Superior temporal gyrus (tissue), 1 donor: Measurements from ENCODE around the gene SLC8A1.

Experiments
- DNase-seq: peaks from one replicate; pipeline ENCODE4 v3.0.0-alpha.2; 2016; ENCODE audit errors: extremely low spot score

Gene SLC8A1

DNA sequence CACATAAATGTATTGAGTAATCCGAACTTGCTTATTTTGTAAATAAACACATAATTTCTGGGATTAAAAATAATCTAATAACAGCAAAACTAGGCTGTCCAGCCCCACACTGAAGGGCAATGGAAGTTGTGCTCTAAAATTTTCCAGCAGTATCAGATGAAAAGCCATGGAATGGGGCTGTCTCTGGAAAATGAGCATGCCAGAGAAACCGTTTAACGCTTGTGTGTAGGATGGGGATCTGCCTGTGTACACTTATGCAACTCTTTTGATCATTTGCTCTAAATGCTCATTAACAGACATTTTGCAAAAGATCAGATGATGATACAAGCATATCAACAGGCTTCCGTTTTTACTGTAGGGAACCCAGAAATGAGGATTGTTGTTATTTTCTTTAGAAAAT, 177.6 kb downstream of the SLC8A1 start:
- DNase-seq, result no peak

DNA sequence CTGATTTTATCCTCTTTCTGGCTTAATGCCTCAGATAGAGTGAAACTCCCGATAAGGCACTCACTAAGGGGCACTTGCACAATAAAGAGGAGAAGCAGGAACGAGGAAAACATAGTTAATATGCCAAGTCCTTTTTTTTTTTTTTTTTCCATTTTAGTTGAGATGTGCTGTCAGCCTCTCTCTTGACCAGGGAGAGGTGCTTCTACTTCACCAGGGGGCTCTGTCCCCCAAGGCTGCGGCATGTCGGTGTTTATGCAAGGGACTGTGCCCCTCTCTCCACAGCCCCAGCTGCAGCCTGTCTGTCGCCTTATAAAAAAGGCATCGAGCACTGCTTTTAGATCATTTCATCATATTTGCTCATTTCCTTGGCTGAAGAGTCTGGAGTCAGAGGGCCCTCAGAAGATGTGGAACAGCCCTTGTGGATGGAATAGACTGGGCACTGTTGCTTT, 178.1 kb downstream of the SLC8A1 start:
- no peak for DNase-seq

DNA sequence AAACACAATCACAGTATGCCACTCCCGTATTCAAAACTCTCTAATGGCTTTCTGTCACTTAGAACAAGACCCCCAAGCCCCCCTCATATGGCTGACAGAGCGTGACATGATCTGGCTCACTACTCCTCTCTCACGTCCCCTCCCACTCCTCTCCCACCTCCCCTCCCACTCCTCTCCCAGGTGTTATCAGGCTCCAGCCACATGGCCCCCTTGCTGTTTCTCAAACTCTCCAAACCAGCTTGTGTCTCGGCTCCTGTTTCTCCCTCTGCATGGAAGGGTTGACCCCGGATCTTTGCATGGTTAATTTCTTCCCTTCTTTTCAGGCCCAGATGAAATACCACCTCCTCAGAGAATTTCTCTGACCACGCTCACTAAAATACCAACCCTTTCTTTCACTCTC, 180.8 kb downstream of the SLC8A1 start:
- no peak for DNase-seq

DNA sequence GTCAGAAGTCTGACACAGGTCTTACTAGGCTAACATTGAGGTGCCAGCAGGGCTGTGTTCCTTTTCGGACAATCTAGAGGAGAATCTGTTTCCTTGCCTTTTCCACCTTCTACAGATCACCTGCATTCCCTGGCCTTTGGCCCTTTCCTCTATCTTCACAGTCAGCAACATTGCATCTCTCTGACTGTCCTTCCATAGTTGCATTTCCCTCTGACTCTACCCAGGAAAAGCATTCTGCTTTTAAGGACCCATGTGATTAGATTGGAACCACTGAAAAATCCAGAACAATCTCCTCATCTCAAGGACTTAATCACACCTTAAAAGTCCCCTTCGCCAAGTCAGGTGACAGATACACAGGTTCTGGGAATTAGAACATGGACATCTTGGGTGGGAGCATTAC, 181.5 kb downstream of the SLC8A1 start:
- DNase-seq, result no peak

DNA sequence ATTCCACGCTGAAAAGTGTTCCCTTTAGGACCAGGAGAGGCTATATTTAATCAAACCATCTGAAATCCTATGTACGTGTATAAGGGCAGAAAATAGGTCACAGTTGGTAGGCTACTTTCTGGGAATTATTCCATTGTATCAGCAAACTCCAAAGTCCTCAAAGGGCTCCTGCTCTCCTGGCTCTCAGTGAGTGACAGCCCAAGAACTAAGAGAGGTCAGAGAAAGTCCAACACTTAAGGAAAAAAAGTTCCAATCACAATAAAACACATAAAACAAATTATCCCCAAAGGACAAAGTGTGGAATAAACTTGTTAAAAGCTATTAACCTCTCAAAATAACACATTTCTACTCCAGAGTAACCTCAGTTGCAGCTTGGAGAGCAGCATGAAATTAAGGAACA, 183.3 kb downstream of the SLC8A1 start:
- no peak for DNase-seq

DNA sequence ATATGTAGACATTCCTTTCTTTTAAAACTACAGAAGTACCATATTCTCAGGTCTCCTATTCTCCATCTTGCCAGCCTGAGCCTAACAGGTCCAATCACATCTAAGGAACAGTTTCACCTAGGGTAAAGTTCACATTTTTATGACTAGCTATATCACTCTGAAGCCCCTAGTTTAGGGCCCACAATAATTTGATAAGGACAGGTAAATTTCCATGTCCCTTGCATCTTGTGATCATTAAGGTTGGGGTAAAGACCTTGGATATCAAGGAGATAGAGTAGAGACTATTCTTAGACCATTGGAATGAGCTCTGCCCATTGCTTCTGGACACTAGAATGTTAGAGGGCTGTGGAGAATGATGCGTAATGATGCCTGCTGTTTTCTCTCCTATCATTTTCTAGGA, 185.7 kb downstream of the SLC8A1 start:
- DNase-seq, result no peak

DNA sequence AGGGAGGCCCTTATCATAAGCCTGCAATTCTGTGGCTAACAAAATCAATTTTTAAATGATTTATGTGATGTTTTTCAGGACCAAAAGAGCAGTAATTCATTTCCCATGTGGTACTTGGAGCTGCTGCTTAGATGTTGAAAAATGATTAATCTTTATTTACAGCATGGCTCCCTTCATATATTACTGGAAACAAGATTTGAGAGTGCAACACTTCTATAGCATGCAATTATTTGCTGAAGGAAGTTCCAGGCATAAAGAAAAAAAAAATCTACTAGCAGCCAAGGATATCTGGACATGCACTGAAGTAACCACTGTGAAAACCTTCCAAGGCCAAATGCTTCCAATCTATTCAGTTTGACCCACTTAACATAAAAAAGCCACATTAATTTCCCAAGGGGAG, 186.3 kb downstream of the SLC8A1 start:
- DNase-seq, result no peak

DNA sequence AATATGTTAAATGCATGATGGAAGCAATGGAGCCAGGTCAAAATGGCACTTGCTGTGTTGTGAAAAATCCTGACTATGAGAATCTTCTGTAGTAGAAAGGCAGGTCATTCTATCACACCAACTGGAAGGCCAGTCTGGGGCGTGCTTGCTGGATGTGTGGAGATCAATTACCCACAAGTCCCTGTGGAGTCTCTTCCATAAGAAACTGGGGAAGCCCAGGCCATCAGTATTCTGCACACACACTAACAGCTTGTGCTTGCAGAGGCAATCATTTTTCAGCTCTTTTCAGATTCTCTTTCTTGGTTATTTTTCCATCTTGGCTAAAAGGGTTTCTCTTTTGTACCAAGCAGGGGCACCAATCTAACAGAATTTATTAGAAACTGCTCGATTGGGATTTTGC, 190.8 kb downstream of the SLC8A1 start:
- no peak for DNase-seq

DNA sequence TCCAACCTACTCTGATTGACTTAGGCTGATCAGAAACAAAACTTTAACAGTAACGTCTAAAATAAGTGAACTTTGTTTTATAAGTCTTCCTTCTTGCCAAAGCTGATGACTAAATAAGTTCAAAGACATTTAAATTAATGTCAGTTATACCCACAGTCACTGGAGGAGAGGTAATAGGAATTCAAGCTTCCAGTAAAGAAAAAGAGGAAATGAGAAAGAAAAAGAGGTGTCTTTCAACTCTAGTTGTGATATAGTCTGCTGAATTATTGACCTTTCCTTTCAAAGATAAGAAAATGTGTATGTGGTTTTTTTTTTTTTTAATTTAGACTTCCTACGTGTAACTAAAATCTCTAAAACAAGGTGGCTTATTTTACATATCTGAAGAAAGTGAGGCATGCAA, 191.5 kb downstream of the SLC8A1 start:
- DNase-seq, result no peak

DNA sequence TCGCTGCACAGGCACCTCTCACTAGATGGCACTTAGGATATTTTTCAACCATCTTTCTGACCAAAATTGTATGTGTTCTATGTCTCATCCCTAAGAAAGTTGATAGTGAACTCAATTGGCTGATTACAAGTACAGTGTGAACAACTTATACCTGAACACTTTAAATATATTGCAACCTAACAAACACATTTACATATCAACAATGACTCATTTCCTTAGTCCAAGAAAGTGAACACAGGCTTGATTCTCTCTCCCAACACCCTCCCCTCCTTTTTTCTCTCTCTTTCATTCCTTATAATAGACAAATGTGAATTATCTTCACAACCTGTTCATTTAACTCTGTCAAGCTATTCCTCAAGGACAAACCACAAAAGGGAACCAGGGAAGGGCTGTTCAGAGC, 192.0 kb downstream of the SLC8A1 start:
- no peak for DNase-seq

DNA sequence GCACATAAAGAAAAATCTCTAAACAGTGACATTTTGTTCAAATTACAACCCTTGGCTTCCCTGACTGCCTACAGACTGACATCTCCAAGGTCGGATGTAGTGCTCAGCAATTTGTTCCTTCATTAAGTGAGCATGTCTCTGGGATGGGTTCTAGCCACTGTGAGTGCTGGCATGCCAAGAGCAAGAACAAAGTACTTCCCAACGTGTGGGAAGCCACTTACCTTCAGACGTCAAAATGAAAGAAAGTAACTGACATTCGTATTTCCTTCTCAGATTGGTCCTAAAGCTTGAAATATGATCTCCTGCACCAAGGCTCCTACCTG, 193.8 kb downstream of the SLC8A1 start:
- DNase-seq, result no peak

DNA sequence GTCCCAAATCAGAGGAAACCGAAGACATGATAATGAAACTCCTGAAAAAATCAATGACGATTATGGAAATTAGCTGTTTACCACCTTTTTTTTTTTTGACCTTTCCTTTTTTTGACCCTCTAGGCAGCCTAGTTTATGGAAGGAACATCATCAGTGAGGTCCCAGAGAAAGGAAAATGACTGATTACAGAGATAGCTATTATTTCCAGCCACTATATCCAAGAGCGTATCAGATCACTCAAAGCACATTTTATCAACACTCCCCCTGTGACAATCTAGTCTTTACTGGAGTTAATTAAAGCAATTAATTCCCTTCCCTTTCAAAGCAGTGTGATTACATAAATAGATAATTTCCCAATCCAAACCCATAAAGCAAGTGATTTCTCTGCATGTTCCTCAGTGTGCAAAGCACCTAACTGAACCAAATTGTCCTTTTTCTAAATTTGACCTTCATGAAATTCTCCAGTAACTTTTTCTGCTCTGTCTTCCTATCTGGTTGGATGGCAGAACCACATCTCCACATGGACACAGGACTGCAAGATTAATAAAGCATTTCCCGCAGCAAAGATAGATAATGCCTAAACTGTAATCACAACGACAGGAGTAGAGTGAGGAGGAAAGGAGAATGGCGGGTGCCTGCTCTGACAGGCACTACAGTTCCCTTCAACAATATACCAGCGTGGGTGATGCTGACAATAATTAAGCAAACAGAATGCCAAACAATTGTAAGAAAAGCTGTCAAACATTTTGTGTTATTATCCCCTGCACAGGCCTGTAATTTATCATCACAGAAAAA, 194.4 kb downstream of the SLC8A1 start:
- no peak for DNase-seq

DNA sequence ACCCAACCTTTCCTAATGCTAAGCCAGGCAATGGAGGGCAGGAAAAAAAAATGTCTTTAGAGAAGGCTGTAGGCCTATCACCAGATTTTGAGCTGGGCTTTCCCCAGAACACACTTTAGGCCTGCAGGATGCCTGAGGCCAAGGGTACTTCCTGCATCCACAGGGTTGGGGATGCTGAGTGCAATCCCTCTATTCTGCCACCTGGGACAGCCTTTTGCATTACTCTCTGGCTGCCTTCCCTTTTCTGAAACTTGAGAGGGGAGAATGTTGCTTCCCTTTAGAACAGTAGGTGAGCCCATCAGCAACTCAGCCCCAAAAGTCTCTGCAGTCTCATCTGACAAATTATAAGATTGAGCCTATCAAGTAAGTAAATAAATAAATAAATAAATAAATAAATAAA, 195.2 kb downstream of the SLC8A1 start:
- no peak for DNase-seq

DNA sequence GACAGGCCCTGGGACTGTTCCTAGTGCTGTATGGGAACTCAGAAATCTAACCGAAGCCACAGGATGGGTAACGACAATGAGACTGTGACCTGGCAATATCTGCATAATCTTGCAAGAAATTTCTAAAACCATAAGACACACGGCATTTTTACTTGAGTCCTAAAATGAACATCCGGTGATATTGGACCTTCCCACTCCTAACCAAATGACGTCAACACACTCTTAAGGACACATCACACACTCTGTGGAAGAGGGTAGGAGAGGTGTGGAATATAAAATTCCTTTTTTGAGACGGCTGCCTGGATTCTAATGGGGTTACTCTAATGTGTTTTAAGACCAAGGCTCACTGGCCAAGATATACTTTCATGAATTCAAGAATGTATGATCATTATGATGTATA, 195.9 kb downstream of the SLC8A1 start:
- no peak for DNase-seq

DNA sequence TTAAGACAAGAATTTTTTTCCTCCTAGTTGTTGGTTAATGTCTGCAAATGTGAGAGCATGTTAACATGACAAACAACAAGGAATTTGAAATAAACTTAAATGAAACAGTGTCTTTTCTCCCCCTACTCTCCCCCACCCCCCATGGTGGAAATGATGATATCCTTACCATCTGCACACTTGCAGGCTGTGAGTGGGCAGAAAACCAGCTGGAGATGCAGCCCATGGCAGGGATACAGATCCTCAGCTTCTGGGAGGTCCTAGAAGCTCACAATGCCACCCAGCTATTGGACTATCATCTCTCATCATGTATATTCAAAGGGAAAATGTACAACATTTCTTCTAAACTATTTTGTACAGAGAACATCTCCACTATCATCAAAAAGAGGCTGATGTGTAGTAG, 196.8 kb downstream of the SLC8A1 start:
- no peak for DNase-seq

DNA sequence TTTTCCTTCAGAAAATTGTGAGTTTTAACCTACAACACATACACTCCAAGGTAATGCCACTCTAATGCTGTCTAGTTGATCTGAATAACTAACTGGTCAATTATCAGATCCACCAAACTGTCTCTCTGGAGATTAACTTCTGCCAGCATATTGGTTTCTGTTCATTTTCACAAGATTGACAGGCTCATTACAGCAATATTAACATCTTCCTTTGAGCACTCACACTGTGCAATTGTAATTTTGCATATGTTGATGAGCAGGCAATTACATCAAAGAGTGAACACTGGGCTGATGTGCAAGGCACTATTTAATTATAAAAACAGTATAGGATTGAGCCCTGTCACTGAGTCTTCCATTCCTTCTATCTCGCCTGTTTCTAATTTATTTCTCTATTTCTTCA, 197.3 kb downstream of the SLC8A1 start:
- no peak for DNase-seq

DNA sequence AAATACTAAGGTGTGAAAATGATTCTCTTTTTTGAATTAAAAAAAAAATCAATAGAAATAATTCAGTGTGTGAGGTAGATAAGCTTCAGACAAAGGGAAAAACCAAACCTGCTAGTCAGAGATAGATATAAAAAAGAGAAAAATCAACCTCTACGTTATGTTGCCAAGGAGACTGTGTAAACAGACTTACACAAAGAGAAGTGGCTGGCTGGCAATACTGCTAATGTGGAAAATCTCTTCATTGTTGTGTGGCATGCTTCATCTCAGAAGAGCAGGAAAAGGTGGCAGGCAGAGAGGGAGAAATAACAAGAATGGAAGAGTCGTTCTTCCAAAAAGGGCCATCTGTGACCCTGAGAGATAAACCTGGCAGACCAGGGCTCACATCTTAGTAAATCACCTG, 200.8 kb downstream of the SLC8A1 start:
- no peak for DNase-seq

DNA sequence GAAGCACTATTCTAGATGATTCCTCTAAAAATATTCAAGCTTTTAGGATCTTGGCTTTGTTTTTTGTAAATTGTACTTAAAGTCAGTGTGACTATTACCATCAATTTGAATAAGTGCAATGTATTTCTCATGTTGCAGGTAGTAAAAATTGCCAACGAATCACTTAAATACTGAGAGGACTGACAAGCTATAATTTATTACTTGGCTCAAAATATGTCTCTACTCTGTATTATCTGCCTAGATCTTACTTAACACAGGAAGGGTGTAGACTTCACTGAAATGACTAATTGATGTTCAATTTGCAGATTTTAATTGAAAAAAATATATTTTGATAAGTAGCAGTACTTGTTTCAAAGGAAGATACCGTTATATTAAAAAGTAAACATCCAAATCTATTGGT, 202.3 kb downstream of the SLC8A1 start:
- no peak for DNase-seq

DNA sequence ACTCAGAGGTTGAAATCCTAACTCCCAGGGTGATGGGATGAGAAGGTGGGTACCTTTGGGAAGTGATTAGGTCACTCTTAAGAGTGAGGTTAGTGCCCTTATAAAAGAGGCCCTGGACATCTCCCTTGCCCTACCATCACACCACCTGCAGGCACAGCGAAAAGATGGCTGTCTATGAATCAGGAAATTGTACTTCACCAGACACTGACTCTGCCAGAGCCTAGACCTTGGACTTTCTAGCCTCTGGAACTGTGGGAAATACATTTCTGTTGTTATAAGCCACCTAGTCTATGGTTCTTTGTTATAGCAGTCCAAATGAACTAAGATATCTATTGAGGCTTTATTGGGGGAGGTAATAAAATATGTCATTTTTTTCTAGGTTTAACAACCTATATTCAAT, 203.6 kb downstream of the SLC8A1 start:
- no peak for DNase-seq

DNA sequence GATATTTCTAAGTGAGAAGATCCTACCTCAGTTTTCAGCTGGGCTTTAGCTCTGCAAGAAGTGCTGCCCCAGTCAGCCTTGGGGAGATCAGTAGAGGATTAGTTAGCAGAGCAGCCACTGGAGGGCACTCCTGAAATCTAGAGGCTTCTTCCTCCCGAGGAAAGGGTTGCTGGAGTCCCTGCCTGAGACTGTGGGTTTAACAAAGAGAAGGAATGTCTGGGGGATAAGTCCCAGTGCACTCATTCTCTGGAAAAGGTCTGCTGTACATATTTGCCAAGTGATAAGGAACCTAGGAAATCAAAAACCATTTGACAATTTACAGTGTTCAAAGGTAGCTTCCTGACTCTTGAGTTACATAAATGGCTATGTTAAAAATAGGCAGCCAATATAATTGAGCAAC, 207.2 kb downstream of the SLC8A1 start:
- no peak for DNase-seq

DNA sequence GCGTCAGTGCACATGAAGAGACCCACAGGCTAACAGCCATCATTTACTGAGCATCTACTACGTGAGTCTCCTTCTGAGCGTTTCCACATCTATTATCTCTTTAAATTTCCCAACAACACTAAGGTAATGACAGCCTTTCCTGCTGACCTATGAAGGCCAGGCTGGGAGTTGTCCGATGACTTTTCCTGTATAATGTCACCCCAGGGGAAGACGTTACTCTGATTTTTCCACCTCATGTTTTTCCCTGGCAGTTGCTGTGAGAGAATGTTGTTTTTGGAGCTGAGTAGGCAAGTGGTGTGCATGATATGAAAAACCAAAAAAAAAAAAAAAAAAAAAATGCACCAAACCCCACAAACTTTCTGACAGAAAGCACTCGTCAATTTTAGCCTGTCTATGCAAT, 207.6 kb downstream of the SLC8A1 start:
- DNase-seq, result no peak

DNA sequence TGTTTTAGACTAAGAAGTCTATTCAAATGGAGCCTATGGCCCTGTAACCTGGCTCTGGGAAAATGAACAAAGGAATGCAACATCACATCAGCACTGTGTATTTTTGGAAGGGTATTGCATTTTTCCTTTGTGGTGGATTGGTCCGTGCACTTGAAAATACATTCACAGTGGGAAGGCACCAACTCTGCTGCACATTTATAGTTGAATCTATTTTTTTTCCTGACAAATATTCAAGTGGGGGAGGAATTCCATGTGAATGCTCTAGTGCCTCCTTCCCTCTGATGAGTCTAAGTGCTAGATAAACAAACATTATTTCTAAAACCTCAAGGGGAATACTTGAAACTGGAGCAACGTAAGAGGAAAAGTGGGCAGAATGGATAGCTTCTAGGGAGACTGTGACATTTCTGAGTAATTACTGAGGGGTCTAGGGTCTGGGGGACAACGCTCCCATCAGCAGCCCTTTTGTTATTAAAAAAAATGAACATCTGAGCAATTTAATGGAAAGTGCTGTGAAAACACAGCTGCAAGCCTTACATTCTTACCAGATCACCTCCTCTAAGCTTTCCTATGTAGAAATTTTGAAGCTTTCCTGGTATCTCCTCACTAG, 208.2 kb downstream of the SLC8A1 start:
- no peak for DNase-seq

DNA sequence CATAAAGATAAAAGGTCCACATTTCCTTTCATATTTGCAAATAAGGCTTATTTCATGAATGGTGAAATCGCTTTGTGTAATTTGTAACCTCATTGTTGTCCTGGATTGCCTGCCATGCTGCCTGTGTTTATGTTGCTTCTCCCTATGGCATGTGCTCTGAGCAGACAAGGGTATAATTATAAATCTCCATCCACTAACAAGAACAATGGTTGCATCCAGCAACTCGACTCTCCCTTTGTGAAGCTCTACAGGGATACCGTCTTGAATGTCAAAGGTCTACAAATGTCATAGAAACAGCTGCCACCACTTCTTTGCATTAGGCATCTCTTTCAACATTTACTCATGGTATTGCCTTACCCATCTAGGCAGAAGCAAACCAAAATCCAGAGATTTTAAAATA, 209.6 kb downstream of the SLC8A1 start:
- DNase-seq, result no peak

DNA sequence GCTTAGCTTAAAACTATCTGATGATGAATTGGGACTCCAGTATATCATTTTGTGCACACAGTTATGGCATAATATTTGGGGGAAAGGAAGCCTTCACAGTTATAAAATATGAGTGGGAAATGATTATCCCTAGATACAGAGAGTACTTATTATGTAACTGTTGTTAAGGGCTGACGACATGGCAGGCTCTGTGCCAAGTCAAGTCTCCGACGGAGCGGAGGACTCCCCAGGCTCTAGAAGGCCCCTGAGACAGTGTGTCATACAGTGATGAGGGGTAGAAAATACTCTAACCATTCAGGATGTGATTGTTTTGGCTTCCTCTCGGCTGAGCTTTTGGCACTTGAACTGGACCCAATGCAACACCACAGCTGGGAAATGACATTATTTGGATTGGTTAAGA, 211.8 kb downstream of the SLC8A1 start:
- DNase-seq, result no peak
